HepG2 (cell line): Measurements from ENCODE around the gene LTB4R. TPM values are rescaled to one million over a fixed set of nuclear protein-coding genes. Genes with fewer than 3 reads are reported as not detected.

Experiments
- ATAC-seq: fragments of 200-7000 bp; cut with Tn5 transposase; 3 replicates; pipeline ENCODE4 v1.9.1; 2020; ENCODE audit warnings: mild to moderate bottlenecking, moderate library complexity
- BruUV-seq: library from RNA; stranded (reverse); fragments of 400-500 nt; replicated peaks from 2 replicates; lab custom pipeline; 2021; lab: Mats Ljungman, UMichigan
- CTCF ChIA-PET: fragments of 300-600 bp; formaldehyde crosslinking; extraction: SDS; loops from one replicate; lab custom pipeline; 2021; ENCODE audit warnings: low total read pairs, inconsistent platforms, low intra/inter-chr PET ratio; lab: Yijun Ruan, JAX
- POLR2A ChIA-PET: fragments of 350-600 bp; sonication (Branson Sonifier 250); formaldehyde crosslinking; loops from one replicate; lab custom pipeline; 2020; ENCODE audit warnings: antibody characterized with exemption, inconsistent platforms; lab: Yijun Ruan, JAX
- DNase-seq: peaks from one replicate; pipeline ENCODE4 v3.0.0-alpha.2; 2015; ENCODE audit warnings: low spot score
- FAIRE-seq: peaks from 3 replicates; lab custom pipeline; 2011; peaks lifted over from hg19 to GRCh38; lab: Jason Lieb, UNC
- H2AFZ ChIP-seq: one replicate; pipeline ENCODE4 v1.6.1; 2011; ENCODE audit warnings: low read length, inconsistent platforms
- H3K27ac ChIP-seq: fragments of 300-600 bp; 3 replicates; pipeline ENCODE4 v1.8.0; 2011; ENCODE audit warnings: mixed run types, mild to moderate bottlenecking, mixed read lengths, low read length, inconsistent platforms; ENCODE audit not compliant: insufficient read depth; ENCODE audit errors: extremely low read length
- H3K27me3 ChIP-seq, 2 experiments: fragments of 200-600 bp in 1 of 2; 2 replicates in 1 of 2; 3 replicates in 1 of 2; pipeline versions ENCODE4 v1.6.0 to v1.8.0; 2011; ENCODE audit warnings: low read length in 2 of 2, mild to moderate bottlenecking in 2 of 2, moderate library complexity in 2 of 2, inconsistent platforms in 1 of 2; ENCODE audit not compliant: insufficient read depth in 2 of 2, control insufficient read depth in 1 of 2
- H3K36me3 ChIP-seq, 2 experiments: fragments of 200-600 bp in 1 of 2; replicated peaks in 1 of 2; 2 replicates in 1 of 2; 3 replicates in 1 of 2; pipeline versions ENCODE4 v1.5.1 to v1.8.0; 2011; ENCODE audit warnings: low read length in 2 of 2, inconsistent platforms in 1 of 2; ENCODE audit not compliant: insufficient read depth in 2 of 2, control insufficient read depth in 1 of 2
- H3K4me1 ChIP-seq: 2 replicates; pipeline ENCODE4 v1.5.1; 2012; ENCODE audit warnings: low read length, inconsistent platforms; ENCODE audit not compliant: insufficient read depth
- H3K4me2 ChIP-seq: 2 replicates; pipeline ENCODE4 v1.6.0; 2011; ENCODE audit warnings: low read depth, low read length, inconsistent platforms
- H3K4me3 ChIP-seq, 3 experiments: fragments of 200-600 bp in 1 of 3; sonication (generic), shearing (Covaris generic) in 1 of 3; replicated peaks in 1 of 3; 2 replicates each; pipeline ENCODE4 v1.5.1; 2011 to 2016; ENCODE audit warnings: low read length in 3 of 3, inconsistent platforms in 2 of 3, low read depth in 2 of 3, mild to moderate bottlenecking in 2 of 3, control low read depth in 1 of 3, mixed read lengths in 1 of 3; ENCODE audit not compliant: insufficient read depth in 1 of 3
- H3K79me2 ChIP-seq: one replicate; pipeline ENCODE4 v1.6.1; 2011; ENCODE audit warnings: low read length, inconsistent platforms; ENCODE audit not compliant: insufficient read depth
- H3K9ac ChIP-seq: 2 replicates; pipeline ENCODE4 v1.6.0; 2011; ENCODE audit warnings: mild to moderate bottlenecking, low read depth, low read length, inconsistent platforms; ENCODE audit not compliant: insufficient read depth
- H3K9me3 ChIP-seq: 2 replicates; pipeline ENCODE4 v1.5.1; 2012; ENCODE audit warnings: mild to moderate bottlenecking, low read length
- H4K20me1 ChIP-seq: 2 replicates; pipeline ENCODE4 v1.6.0; 2011; ENCODE audit warnings: inconsistent platforms, mild to moderate bottlenecking, low read length, moderate library complexity; ENCODE audit not compliant: insufficient read depth
- ARNT ChIP-seq: fragments of 450-650 bp; IDR thresholded peaks from 2 replicates; pipeline ENCODE4 v1.6.1; 2017
- CREB1 ChIP-seq, 2 experiments: fragments of 450-650 bp in 1 of 2; IDR thresholded peaks; 2 replicates each; pipeline ENCODE4 v1.6.1; 2016 to 2017; ENCODE audit warnings: control low read depth in 1 of 2, mild to moderate bottlenecking in 1 of 2, missing compliant biosample characterization in 1 of 2, missing genetic modification characterization in 1 of 2
- ETV5 ChIP-seq: IDR thresholded peaks from 2 replicates; pipeline ENCODE4 v1.6.1; 2018; ENCODE audit warnings: missing biosample characterization, missing genetic modification reagents, inconsistent platforms, borderline replicate concordance
- FOSL2 ChIP-seq: sonication (generic); formaldehyde crosslinking; IDR thresholded peaks from 2 replicates; pipeline ENCODE4 v1.4.0; 2020; ENCODE audit warnings: missing genetic modification reagents
- GTF2F1 ChIP-seq: fragments of 150-350 bp; IDR thresholded peaks from 2 replicates; pipeline ENCODE4 v1.6.1; 2014; ENCODE audit warnings: low read length
- HHEX ChIP-seq: IDR thresholded peaks from 2 replicates; pipeline ENCODE4 v1.6.1; 2016; ENCODE audit warnings: control low read depth
- KDM4B ChIP-seq: sonication (generic); formaldehyde crosslinking; IDR thresholded peaks from 2 replicates; pipeline ENCODE4 v1.4.0; 2020; ENCODE audit warnings: missing genetic modification reagents
- ZNF160 ChIP-seq: sonication (generic); formaldehyde crosslinking; IDR thresholded peaks from 2 replicates; pipeline ENCODE4 v1.8.0; 2022; ENCODE audit warnings: mild to moderate bottlenecking, inconsistent platforms, missing genetic modification reagents
- ZNF558 ChIP-seq: sonication (generic); formaldehyde crosslinking; IDR thresholded peaks from 2 replicates; pipeline ENCODE4 v1.9.0; 2022; ENCODE audit warnings: mild to moderate bottlenecking, missing genetic modification reagents, borderline replicate concordance
- WGBS: methylation state at CpG from one replicate; pipeline ENCODE4 v1.1.6; 2017; ENCODE audit warnings: low lambda C conversion rate; 5-methylcytosine and 5-hydroxymethylcytosine counted together
- in situ Hi-C: cut with HindIII; loops from 2 replicates; pipeline ENCODE4 v1.10.0; 2017; ENCODE audit warnings: low pct_unique_long_range_greater_than_20kb; ENCODE audit not compliant: extremely low pct_ligation_motif_present
- intact Hi-C: fragments of 100-400 bp; cut with micrococcal nuclease; formaldehyde crosslinking; loops from one replicate; pipeline ENCODE4 v1.10.0; 2022; ENCODE audit not compliant: unreplicated experiment
- polyA plus RNA-seq, 8 experiments: library from polyadenylated mRNA; depleted of rRNA in 3 of 8; stranded (reverse) in 7 of 8; unstranded in 1 of 8; fragments of >200 nt; fragmentation: Illumina TruSeq in 4 of 8; extraction: Trizol in 4 of 8; gene quantifications; 2 replicates each; pipeline versions ENCODE4 v1.2.1 to v1.2.3, GENCODE V29; 2011 to 2016; ENCODE audit warnings: low read depth in 4 of 8, missing spikeins in 1 of 8, mixed read lengths in 1 of 8; ENCODE audit not compliant: insufficient read depth in 1 of 8
- total RNA-seq, 5 experiments: library from RNA; depleted of rRNA; stranded (reverse); fragments of >200 nt; fragmentation: Illumina TruSeq; extraction: Trizol; gene quantifications; 2 replicates each; pipeline ENCODE4 v1.2.3, GENCODE V29; 2016; ENCODE audit warnings: low read depth in 1 of 5
- TF ChIP-seq, protein P1 (sequence below): IDR thresholded peaks from 2 replicates; pipeline ENCODE4 v1.6.1; 2016
- TF ChIP-seq, protein P2 (sequence below): sonication (generic); formaldehyde crosslinking; IDR thresholded peaks from 2 replicates; pipeline ENCODE4 v1.5.0; 2020; ENCODE audit warnings: mild to moderate bottlenecking, missing genetic modification reagents
- TF ChIP-seq, protein P3 (sequence below): sonication (generic); formaldehyde crosslinking; IDR thresholded peaks from 2 replicates; pipeline ENCODE4 v1.4.0; 2020; ENCODE audit warnings: low read depth, missing genetic modification reagents
- TF ChIP-seq, protein P4 (sequence below): sonication (generic); formaldehyde crosslinking; IDR thresholded peaks from 2 replicates; pipeline ENCODE4 v1.4.0; 2020; ENCODE audit warnings: missing genetic modification reagents, borderline replicate concordance

The LTB4R gene
- total and polyA plus RNA-seq, 2 of the 13 experiments (the other 11 are each of a cell fraction or from before 2014, with no cell fraction given), result 3.2 to 8.2 TPM

DNA sequence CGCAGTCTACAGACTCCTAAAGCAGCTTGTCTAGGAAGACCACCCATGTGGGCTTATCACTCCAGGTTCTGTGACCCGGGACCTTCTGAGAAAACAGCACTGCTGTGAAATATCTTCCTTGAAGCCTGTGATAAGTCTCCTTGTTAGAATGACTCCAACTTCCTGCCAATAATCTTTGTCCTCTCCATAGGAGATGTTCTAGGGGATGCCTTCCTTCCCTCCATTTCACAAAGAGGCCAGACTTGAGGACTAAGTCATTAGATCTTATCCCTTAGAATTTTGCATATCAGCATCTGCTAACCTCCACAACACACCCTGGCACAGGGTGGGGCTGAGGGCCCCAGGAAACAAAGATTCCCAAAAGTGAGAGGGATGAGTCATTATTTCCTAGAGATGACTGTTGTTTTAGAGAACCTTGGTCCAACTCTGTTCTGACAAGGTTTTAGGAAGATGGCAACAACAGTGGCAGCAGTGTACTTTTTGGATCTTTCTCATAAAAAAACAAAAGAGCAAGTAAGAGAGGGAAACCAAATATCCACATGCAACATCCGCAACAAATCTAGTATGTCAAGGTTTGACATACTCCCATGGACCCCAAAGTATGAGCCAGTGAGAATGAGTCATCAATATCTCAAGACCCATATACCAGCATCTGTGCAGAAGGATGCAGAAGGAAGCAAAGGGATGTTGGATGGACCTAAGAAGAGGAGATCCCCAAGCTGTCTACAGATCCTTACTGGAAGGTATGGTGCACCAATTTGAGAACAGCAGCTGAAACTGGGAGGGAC lies 6.0 kb downstream of the LTB4R start:
- Histone ChIP-seq H3K36me3 (no peaks in the 10 kb centered on the region), H3K27ac (no peak overlapping the region), H3K9me3 (no peaks in the 10 kb centered on the region), H2AFZ (no peak overlapping the region), H4K20me1 (no peaks in the 10 kb centered on the region), H3K79me2 (no peaks in the 10 kb centered on the region), H3K27me3 (peaks cover 11 to 48% of the 10 kb centered on the region in 2 experiments; a peak in 4 of 5 replicates), H3K4me3 (no peak overlapping the region), H3K4me1 (peaks cover 37% of the 10 kb centered on the region), H3K4me2 (no peak overlapping the region), H3K9ac (no peak overlapping the region)
- BruUV-seq, result no TSS peak
- ATAC-seq (no peak), FAIRE-seq (peak; percentile 4), DNase-seq (no peak)
- in situ Hi-C loops, result no loop called here
- CTCF ChIA-PET, result interaction anchor here (1.5 to 2.4 kb wide), 2 partner anchors 20 to 119 kb away, joined by 4 to 7 read pairs; no protein-coding TSS in a partner anchor
- WGBS, result 72% methylated on average over 3 of the region's 3 CpGs
- POLR2A ChIA-PET, result interaction anchor here (1.2 to 3.5 kb wide), 9 partner anchors 9 to 176 kb away, joined by 4 to 57 read pairs (median 16); partner anchors contain the start of genes CBLN3, CIDEB, DHRS1 and EMC9
- intact Hi-C loops, result no loop called here
- TF ChIP-seq, protein P1, sequence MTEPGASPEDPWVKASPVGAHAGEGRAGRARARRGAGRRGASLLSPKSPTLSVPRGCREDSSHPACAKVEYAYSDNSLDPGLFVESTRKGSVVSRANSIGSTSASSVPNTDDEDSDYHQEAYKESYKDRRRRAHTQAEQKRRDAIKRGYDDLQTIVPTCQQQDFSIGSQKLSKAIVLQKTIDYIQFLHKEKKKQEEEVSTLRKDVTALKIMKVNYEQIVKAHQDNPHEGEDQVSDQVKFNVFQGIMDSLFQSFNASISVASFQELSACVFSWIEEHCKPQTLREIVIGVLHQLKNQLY (CRISPR knock-in tag), result 0 out of 2 replicates have a peak, but pooled peaks have one; percentile 11
- TF ChIP-seq GTF2F1 (no peak), HHEX (CRISPR knock-in tag) (no peak), KDM4B (CRISPR knock-in tag) (0 out of 2 replicates have a peak, but pooled peaks have one; percentile 3), ZNF558 (CRISPR knock-in tag) (no peak), ETV5 (CRISPR knock-in tag) (peak; percentile 19; the same call in 1 of the 2 replicates), CREB1 (IDR thresholded peaks at IDR 0.05) (0 out of 2 replicates have a peak, but pooled peaks have one; percentile 35), CREB1 (CRISPR knock-in tag; IDR thresholded peaks at IDR 0.05) (no peak), ARNT (no peak), ZNF160 (CRISPR knock-in tag) (no peak), FOSL2 (CRISPR knock-in tag) (peak; percentile 65; the same call in 1 of the 2 replicates)
- TF ChIP-seq, protein P2, sequence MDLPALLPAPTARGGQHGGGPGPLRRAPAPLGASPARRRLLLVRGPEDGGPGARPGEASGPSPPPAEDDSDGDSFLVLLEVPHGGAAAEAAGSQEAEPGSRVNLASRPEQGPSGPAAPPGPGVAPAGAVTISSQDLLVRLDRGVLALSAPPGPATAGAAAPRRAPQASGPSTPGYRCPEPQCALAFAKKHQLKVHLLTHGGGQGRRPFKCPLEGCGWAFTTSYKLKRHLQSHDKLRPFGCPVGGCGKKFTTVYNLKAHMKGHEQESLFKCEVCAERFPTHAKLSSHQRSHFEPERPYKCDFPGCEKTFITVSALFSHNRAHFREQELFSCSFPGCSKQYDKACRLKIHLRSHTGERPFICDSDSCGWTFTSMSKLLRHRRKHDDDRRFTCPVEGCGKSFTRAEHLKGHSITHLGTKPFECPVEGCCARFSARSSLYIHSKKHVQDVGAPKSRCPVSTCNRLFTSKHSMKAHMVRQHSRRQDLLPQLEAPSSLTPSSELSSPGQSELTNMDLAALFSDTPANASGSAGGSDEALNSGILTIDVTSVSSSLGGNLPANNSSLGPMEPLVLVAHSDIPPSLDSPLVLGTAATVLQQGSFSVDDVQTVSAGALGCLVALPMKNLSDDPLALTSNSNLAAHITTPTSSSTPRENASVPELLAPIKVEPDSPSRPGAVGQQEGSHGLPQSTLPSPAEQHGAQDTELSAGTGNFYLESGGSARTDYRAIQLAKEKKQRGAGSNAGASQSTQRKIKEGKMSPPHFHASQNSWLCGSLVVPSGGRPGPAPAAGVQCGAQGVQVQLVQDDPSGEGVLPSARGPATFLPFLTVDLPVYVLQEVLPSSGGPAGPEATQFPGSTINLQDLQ, result no peak
- TF ChIP-seq, protein P3, sequence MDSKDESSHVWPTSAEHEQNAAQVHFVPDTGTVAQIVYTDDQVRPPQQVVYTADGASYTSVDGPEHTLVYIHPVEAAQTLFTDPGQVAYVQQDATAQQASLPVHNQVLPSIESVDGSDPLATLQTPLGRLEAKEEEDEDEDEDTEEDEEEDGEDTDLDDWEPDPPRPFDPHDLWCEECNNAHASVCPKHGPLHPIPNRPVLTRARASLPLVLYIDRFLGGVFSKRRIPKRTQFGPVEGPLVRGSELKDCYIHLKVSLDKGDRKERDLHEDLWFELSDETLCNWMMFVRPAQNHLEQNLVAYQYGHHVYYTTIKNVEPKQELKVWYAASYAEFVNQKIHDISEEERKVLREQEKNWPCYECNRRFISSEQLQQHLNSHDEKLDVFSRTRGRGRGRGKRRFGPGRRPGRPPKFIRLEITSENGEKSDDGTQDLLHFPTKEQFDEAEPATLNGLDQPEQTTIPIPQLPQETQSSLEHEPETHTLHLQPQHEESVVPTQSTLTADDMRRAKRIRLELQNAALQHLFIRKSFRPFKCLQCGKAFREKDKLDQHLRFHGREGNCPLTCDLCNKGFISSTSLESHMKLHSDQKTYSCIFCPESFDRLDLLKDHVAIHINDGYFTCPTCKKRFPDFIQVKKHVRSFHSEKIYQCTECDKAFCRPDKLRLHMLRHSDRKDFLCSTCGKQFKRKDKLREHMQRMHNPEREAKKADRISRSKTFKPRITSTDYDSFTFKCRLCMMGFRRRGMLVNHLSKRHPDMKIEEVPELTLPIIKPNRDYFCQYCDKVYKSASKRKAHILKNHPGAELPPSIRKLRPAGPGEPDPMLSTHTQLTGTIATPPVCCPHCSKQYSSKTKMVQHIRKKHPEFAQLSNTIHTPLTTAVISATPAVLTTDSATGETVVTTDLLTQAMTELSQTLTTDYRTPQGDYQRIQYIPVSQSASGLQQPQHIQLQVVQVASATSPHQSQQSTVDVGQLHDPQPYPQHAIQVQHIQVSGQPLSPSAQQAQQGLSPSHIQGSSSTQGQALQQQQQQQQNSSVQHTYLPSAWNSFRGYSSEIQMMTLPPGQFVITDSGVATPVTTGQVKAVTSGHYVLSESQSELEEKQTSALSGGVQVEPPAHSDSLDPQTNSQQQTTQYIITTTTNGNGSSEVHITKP, result 0 out of 2 replicates have a peak, but pooled peaks have one; percentile 50
- TF ChIP-seq, protein P4, sequence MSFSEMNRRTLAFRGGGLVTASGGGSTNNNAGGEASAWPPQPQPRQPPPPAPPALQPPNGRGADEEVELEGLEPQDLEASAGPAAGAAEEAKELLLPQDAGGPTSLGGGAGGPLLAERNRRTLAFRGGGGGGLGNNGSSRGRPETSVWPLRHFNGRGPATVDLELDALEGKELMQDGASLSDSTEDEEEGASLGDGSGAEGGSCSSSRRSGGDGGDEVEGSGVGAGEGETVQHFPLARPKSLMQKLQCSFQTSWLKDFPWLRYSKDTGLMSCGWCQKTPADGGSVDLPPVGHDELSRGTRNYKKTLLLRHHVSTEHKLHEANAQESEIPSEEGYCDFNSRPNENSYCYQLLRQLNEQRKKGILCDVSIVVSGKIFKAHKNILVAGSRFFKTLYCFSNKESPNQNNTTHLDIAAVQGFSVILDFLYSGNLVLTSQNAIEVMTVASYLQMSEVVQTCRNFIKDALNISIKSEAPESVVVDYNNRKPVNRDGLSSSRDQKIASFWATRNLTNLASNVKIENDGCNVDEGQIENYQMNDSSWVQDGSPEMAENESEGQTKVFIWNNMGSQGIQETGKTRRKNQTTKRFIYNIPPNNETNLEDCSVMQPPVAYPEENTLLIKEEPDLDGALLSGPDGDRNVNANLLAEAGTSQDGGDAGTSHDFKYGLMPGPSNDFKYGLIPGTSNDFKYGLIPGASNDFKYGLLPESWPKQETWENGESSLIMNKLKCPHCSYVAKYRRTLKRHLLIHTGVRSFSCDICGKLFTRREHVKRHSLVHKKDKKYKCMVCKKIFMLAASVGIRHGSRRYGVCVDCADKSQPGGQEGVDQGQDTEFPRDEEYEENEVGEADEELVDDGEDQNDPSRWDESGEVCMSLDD (CRISPR knock-in tag), result no peak
